CD4-positive, alpha-beta T cell (primary cell): ENCODE results near the gene RILPL1. TPM values are rescaled to one million over a fixed set of nuclear protein-coding genes. Genes with fewer than 3 reads are reported as not detected.

Experiments used
- ATAC-seq: fragments of 200-7000 bp; cut with Tn5 transposase; one replicate; pipeline ENCODE4 v1.10.0; 2022; ENCODE audit warnings: mild to moderate bottlenecking; ENCODE audit not compliant: poor library complexity
- CTCF ChIA-PET: fragments of 350-600 bp; sonication (Branson Sonifier 250); formaldehyde crosslinking; loops from one replicate; lab custom pipeline; 2021; ENCODE audit warnings: antibody characterized with exemption, inconsistent platforms; lab: Charles Lee
- POLR2A ChIA-PET: fragments of 350-600 bp; sonication (Branson Sonifier 250); formaldehyde crosslinking; loops from one replicate; lab custom pipeline; 2021; ENCODE audit warnings: antibody characterized with exemption, inconsistent platforms; lab: Charles Lee
- DNase-seq, 14 experiments: peaks; one replicate each; pipeline ENCODE4 v3.0.0-alpha.2; 2013 to 2020; ENCODE audit warnings: mixed read lengths in 2 of 14
- H3K27ac ChIP-seq, 2 donors: one replicate each; pipeline versions ENCODE4 v1.5.1 to v1.7.0; 2013; ENCODE audit warnings: low read length in 2 of 2, low read depth in 1 of 2, mild to moderate bottlenecking in 1 of 2
- H3K27me3 ChIP-seq, 2 experiments: 1 replicate in 1 of 2; 2 replicates in 1 of 2; pipeline versions ENCODE4 v1.6.1 to v1.7.0; 2013; ENCODE audit warnings: low read length in 2 of 2, control low read depth in 1 of 2, mild to moderate bottlenecking in 1 of 2, moderate library complexity in 1 of 2; ENCODE audit not compliant: insufficient read depth in 2 of 2, control insufficient read depth in 1 of 2
- H3K36me3 ChIP-seq: one replicate; pipeline ENCODE4 v1.6.1; 2013; ENCODE audit warnings: low read length, control low read depth; ENCODE audit not compliant: insufficient read depth
- H3K4me1 ChIP-seq: one replicate; pipeline ENCODE4 v1.6.1; 2013; ENCODE audit warnings: low read length, control low read depth; ENCODE audit not compliant: insufficient read depth
- H3K4me3 ChIP-seq: one replicate; pipeline ENCODE4 v1.5.1; 2013; ENCODE audit warnings: mild to moderate bottlenecking, low read length, moderate library complexity
- H3K9me3 ChIP-seq, 2 experiments: 1 replicate in 1 of 2; 2 replicates in 1 of 2; pipeline versions ENCODE4 v1.6.1 to v1.7.0; 2013; ENCODE audit warnings: low read length in 2 of 2, mild to moderate bottlenecking in 2 of 2, control low read depth in 1 of 2, moderate library complexity in 1 of 2; ENCODE audit not compliant: control insufficient read depth in 1 of 2, insufficient read depth in 1 of 2
- H3K27ac Mint-ChIP-seq: one replicate; pipeline ENCODE4 v1.8.0; 2020; ENCODE audit warnings: mixed read lengths
- H3K27me3 Mint-ChIP-seq: one replicate; pipeline ENCODE4 v1.8.0; 2021; ENCODE audit warnings: mixed read lengths
- H3K36me3 Mint-ChIP-seq: one replicate; pipeline ENCODE4 v1.8.0; 2021; ENCODE audit warnings: low read depth, mixed read lengths
- H3K4me1 Mint-ChIP-seq: one replicate; pipeline ENCODE4 v1.8.0; 2021; ENCODE audit warnings: low read depth, mixed read lengths
- H3K4me3 Mint-ChIP-seq: one replicate; pipeline ENCODE4 v1.8.0; 2020; ENCODE audit warnings: mild to moderate bottlenecking, mixed read lengths
- H3K9me3 Mint-ChIP-seq: one replicate; pipeline ENCODE4 v1.8.0; 2020; ENCODE audit warnings: mixed read lengths
- intact Hi-C, 2 experiments: fragments of 100-400 bp; cut with DNase I in 1 of 2; cut with micrococcal nuclease in 1 of 2; formaldehyde crosslinking; loops; one replicate each; pipeline versions ENCODE4 v1.15.1 to v1.9.0; 2023 to 2025; cut with DNase I, micrococcal nuclease
- total RNA-seq, 174 experiments: library from RNA in 2 of 174; stranded (reverse) in 2 of 174; gene quantifications; one replicate each; pipeline ENCODE4 v1.2.3 and lab custom pipeline; 2021 to 2026
- TF ChIP-seq, protein P1 (sequence below): fragments of 200-600 bp; IDR thresholded peaks from one replicate; pipeline ENCODE4 v1.8.0; 2022; ENCODE audit warnings: antibody characterized with exemption, mild to moderate bottlenecking

RILPL1 gene
- total RNA-seq, 2 experiments from 2014 or later, result 3.3 to 3.4 TPM

- Mint-ChIP-seq H3K36me3 (peaks cover 11% of the 10 kb centered on the region), H3K9me3 (no peaks in the 10 kb centered on the region), H3K27ac (no peak overlapping the region), H3K27me3 (no peaks in the 10 kb centered on the region), H3K4me1 (no peaks in the 10 kb centered on the region), H3K4me3 (no peak overlapping the region)
- no peaks in the 10 kb centered on the region for H3K4me1 ChIP-seq
- H3K9me3 ChIP-seq, result peaks cover 0 to 3% of the 10 kb centered on the region in 2 experiments
- no peaks in the 10 kb centered on the region for H3K27me3 ChIP-seq
- DNase-seq, result no peak
- H3K36me3 ChIP-seq, result peaks cover 6% of the 10 kb centered on the region
- H3K27ac ChIP-seq, result no peak overlapping the region
- ChIA-PET CTCF (no interaction called here), POLR2A (no interaction called here)
- H3K4me3 ChIP-seq, result no peak overlapping the region
- TF ChIP-seq, protein P1, sequence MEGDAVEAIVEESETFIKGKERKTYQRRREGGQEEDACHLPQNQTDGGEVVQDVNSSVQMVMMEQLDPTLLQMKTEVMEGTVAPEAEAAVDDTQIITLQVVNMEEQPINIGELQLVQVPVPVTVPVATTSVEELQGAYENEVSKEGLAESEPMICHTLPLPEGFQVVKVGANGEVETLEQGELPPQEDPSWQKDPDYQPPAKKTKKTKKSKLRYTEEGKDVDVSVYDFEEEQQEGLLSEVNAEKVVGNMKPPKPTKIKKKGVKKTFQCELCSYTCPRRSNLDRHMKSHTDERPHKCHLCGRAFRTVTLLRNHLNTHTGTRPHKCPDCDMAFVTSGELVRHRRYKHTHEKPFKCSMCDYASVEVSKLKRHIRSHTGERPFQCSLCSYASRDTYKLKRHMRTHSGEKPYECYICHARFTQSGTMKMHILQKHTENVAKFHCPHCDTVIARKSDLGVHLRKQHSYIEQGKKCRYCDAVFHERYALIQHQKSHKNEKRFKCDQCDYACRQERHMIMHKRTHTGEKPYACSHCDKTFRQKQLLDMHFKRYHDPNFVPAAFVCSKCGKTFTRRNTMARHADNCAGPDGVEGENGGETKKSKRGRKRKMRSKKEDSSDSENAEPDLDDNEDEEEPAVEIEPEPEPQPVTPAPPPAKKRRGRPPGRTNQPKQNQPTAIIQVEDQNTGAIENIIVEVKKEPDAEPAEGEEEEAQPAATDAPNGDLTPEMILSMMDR, result no peak
- intact Hi-C loops, result no loop called here
- ATAC-seq, result no peak
Observed at GRCh38 chr12:123512838-123513665, 20.5 kb downstream of the RILPL1 start.

- CTCF ChIA-PET, result no interaction called here
Observed at GRCh38 chr12:123506843-123507236, 26.7 kb downstream of the RILPL1 start.

DNA sequence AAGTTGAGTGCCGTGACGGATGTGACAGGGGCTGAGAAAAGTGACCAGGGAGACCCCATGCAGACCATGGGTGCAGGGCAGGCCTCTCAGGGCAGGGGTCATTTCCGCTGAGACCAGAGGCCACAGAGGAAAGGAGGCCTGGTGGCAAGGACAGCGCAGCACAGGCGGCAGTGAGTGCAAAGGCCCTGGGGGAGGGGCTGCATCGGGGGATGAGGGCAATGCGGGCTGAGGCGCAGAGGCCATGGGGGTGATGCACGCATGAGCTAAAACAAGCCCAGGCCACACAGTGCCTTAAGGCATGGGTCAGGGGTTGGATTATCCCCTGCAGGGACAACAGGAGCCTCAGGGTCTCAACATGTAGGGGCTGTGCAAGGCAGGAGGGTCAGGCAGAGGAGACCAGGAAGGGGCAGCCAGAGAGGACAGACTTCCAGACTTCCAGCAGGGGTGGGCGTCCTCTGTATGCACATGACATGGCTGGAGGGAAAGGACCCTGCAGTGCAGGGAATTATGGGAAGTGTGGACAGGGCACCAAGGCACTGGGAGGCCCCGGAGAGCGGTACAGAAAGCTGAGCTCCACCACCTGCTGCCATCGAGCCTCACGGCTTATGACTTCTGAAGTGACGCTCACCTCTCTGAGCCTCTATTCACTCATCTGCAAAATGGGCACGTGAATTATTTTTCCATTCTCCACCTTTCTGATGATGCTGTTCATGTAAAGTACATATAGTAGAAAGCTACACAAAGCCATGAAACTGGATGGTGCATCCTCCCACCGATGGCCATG, 27.3 kb downstream of the RILPL1 start:
- Histone ChIP-seq H3K9me3 (no peaks in the 10 kb centered on the region), H3K4me1 (no peaks in the 10 kb centered on the region), H3K27me3 (no peaks in the 10 kb centered on the region), H3K4me3 (no peak overlapping the region), H3K36me3 (no peaks in the 10 kb centered on the region), H3K27ac (no peak overlapping the region)
- POLR2A ChIA-PET, result no interaction called here
- H3K9me3 Mint-ChIP-seq, result no peaks in the 10 kb centered on the region
- TF ChIP-seq, protein P1, result no peak
- H3K36me3 Mint-ChIP-seq, result no peaks in the 10 kb centered on the region
- CTCF ChIA-PET, result no interaction called here
- no peak overlapping the region for H3K4me3 Mint-ChIP-seq
- no peak for DNase-seq
- no peaks in the 10 kb centered on the region for H3K27me3 Mint-ChIP-seq
- intact Hi-C loops, result no loop called here
- H3K4me1 Mint-ChIP-seq, result no peaks in the 10 kb centered on the region
- ATAC-seq, result no peak
- no peak overlapping the region for H3K27ac Mint-ChIP-seq

More at GRCh38 chr12:123506843-123507236, 26.7 kb downstream of the RILPL1 start:
- no peaks in the 10 kb centered on the region for H3K9me3 Mint-ChIP-seq
- Histone ChIP-seq H3K4me1 (no peaks in the 10 kb centered on the region), H3K27me3 (no peaks in the 10 kb centered on the region), H3K36me3 (no peaks in the 10 kb centered on the region), H3K4me3 (no peak overlapping the region), H3K27ac (no peak overlapping the region), H3K9me3 (no peaks in the 10 kb centered on the region)
- TF ChIP-seq, protein P1, result no peak
- no peak overlapping the region for H3K27ac Mint-ChIP-seq
- DNase-seq, result no peak
- H3K27me3 Mint-ChIP-seq, result no peaks in the 10 kb centered on the region
- no peaks in the 10 kb centered on the region for H3K4me1 Mint-ChIP-seq
- intact Hi-C loops, result no loop called here
- no peak for ATAC-seq
- POLR2A ChIA-PET, result no interaction called here
- H3K4me3 Mint-ChIP-seq, result no peak overlapping the region
- no peaks in the 10 kb centered on the region for H3K36me3 Mint-ChIP-seq
